Left colon (tissue), 2 donors: ENCODE measurements around the gene CRTC1. TPM values are rescaled to one million over a fixed set of nuclear protein-coding genes. Genes with fewer than 3 reads are reported as not detected.
A peak's percentile ranks its signal among the peaks of the same experiment; 100 is the strongest.

Experiments
- ATAC-seq: fragments of 200-7000 bp; cut with Tn5 transposase; one replicate; pipeline ENCODE4 v1.9.1; 2020; ENCODE audit warnings: mild to moderate bottlenecking, moderate library complexity
- DNase-seq, 2 donors: peaks; one replicate each; pipeline ENCODE4 v3.0.0-alpha.2; 2020
- intact Hi-C, 2 donors: fragments of 100-400 bp; cut with DNase I in 1 of 2; cut with micrococcal nuclease in 1 of 2; formaldehyde crosslinking; loops; one replicate each; pipeline versions ENCODE4 v1.11.2 to v1.14.0; 2022; cut with DNase I, micrococcal nuclease
- total RNA-seq, 2 donors: library from RNA; stranded (reverse); fragmentation: NEBNext Ultra II Directional; extraction: Animal tissue kit (Norgen Biotek cat#: 25700); gene quantifications; one replicate each; pipeline ENCODE4 v1.2.1, GENCODE V29; 2021
- donor health status: DM: no; HTN: no; CAD: no.
- donor health status: DM: yes; HTN: yes; CAD: no.

CRTC1 gene
- total RNA-seq, 2 donors from 2014 or later: 10.2 TPM

DNA sequence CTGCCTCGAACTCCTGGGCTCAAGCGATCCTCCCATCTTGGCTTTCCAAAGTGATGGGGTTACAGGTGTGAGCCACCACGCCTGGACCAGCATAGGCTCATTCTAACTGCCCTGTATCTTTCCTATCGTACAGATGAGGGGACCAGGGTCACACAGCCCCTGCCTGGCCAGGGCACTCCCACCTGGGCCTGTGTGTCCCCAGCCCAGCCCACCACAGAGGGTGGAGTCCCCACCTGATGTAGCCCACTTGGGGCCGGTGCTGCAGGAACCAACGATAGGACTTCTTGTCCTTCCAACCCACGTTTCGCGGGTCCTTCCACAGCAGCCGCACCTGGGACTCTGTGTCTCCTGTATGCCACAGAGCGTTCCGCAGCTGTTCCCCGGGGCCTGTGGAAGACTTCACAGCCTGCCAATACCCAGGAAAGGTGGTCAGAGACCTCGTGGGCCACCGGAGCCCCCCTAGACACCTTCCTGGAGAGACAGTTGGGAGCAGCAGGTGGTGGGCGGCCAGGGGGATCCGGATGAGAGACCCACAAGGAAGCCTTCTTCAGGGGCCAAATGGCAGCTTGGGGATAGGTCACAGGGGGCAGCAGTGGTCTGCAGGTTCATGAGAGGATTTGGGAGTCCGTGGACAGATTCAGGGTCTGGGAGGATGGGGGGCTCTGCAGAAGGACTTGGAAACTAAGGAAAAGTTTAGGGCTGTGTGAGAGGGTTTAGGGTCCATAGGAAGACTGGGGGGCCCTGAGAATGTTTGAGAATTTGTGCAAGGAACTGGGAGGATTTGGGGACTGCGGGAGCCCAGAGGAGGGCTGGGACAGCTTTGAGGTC is 100.7 kb downstream of the CRTC1 start:
- DNase-seq (no peak), ATAC-seq (no peak)
- intact Hi-C loops: no loop called here

GRCh38 chr19:18784786-18785120 is 101.3 kb downstream of the CRTC1 start:
- intact Hi-C loops: no loop called here
- DNase-seq (no peak), ATAC-seq (no peak)

- ATAC-seq: peak; percentile 93
- intact Hi-C loops: no loop called here
- peak; percentile 84 to 95 for DNase-seq
These were observed 102.0 kb downstream of the CRTC1 start for GRCh38 chr19:18785179-18786124.

DNA sequence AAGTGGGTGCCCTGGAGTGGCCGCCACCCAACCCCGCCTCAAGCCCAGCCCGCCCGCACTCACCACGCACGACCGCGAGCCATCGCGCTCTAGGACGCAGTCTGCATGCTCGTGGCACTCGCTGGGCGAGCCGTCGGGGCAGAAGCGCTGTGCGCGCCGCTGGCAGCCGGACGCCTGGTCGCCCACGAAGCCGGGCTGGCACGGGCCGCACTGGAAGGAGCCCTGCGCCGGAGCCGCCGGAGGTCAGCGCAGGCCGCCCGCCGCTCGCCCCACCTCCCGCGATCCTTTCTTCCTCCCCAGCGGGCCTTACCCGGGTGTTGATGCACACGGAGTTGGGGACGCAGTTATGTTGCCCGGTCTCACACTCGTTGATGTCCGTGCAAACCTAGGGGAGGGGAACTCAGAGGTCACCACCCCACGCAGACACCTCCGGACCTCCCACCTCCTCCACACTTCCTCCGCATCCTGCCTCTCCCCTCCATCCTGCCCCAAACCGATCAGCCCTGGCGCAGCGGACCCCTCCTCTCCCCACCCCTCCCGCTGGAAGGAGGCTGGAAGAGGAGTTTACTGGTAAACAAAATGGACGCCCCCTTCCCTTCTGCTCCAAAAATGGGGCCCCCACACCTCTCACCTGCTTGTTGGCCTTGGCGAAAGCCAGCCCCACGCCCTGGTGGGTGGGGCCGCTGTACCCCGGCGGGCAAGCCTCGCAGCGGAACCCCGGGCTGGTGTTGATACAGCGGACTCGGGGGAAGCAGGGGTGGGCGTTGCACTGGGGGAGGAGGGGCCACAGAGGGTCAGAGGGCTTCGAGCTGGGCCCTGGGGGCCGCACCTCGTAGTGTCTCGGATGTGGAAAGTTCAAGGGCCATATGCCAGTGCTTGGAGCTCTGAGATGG is 105.3 kb downstream of the CRTC1 start:
- ATAC-seq: no peak
- intact Hi-C loops: no loop called here
- no peak for DNase-seq

DNA sequence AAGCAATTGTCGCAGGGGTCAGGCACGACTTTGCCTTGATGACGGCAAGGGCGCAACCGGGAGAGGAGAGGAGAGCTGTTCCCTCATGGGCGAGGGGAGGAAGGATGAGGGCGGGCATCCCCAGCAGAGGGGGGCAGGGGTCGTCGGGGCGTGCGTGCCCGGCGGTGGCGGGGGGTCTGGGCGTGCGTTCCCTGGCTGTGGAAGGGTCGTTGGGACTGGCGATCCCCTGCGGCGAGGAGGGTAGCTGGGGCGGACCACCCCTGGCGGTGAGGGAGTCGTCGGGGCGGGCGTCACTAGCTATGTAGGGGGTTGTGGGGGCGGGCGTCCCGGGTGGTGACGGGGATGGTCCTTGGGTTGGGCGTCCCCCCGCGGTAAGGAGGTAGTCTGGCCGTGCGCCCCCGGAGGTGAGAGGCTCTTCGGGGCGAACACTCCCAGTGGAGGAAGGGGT is 106.0 kb downstream of the CRTC1 start:
- DNase-seq (no peak), ATAC-seq (no peak)
- intact Hi-C loops: no loop called here

GRCh38 chr19:18789883-18790565 is 106.5 kb downstream of the CRTC1 start:
- ATAC-seq: no peak
- no peak for DNase-seq
- intact Hi-C loops: no loop called here

DNA sequence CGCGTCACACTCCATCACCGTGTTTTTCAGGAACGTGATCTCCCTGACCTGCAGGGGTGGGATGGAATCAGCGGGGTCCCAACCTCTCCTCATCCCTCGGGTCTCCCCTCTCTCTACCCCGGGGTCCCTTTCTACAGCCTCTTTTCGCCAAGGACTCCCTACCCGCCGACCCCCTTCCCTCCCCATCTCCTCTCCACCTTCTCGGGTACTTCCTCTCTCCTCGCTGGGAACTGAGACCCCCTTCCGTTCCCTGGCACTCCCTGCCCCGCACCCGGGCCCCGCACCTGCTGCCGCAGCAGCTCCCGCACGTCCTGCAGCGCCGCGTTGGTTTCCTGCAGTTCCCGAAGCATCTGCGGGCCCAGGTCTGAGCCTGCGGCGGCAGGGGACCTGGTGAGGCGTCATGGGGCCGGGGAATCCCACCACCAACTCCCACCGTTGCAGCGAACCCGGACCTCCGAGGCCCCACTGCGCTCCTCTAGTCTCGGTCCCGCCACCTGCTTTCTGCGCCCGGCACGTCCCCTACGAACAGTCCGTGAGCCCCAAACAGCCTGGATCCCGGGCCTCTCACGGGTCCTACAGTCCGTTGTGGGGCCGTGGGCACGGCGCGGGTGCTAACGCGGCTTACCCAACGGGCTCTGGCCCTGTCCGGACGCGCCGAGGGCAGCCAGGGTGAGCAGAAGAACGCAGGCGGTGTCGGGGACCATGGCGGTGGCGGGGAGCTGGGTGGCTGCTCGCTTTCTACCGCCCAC is 107.3 kb downstream of the CRTC1 start, which contains the start of gene COMP:
Gene COMP, minus strand, starts transcription at position 740 of the 749 bp plus-strand sequence. Its CDS starts 36 bp downstream, at position 704.
- DNase-seq: no peak
- ATAC-seq: no peak
- intact Hi-C loops: no loop called here

DNA sequence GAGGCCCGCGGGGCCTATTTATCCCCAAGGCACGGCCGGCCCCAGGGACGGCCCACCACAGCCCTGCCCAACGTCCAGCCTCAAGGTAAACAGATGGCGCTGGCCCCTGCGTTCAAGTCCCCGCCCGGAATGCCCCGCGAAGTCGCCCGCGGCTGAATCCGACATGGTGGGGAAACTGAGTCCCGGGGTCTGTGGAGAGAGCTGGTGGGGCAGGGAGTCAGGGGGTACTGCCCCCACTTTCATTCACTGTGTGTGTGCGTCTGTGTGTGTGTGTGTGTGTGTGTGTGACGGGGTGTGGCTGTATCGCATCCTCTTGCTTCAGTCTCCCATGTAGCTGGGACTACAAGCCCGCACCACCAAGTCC is 107.8 kb downstream of the CRTC1 start:
- intact Hi-C loops: no loop called here
- DNase-seq: no peak
- no peak for ATAC-seq

DNA sequence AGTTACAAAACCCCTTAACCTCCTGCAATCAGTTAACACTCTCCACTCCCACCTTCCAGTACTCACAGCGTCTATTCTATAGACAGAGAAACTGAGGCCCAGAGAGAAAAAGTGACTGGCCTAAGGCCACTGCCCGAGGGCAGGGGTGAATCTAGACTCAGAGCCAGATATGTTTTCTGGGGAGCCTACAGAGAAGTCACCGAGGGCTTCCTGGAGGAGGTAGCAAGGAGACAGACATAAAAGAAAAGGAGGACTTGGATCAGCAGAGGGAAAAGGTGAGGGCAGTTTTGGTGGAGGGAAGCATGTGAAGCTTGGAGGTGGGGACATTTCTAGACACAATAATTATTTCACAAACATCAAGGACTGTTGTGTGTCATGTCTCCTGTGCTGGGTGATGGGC is 109.2 kb downstream of the CRTC1 start:
- no peak for ATAC-seq
- no peak for DNase-seq
- intact Hi-C loops: no loop called here

- intact Hi-C loops: no loop called here
- no peak for DNase-seq
- ATAC-seq: no peak
These were observed 109.9 kb downstream of the CRTC1 start for GRCh38 chr19:18793144-18794028.

GRCh38 chr19:18794029-18794313 is 110.5 kb downstream of the CRTC1 start:
- no peak for ATAC-seq
- intact Hi-C loops: no loop called here
- no peak for DNase-seq

GRCh38 chr19:18794692-18795091 is 111.2 kb downstream of the CRTC1 start:
- intact Hi-C loops: no loop called here
- ATAC-seq: no peak
- DNase-seq: no peak

DNA sequence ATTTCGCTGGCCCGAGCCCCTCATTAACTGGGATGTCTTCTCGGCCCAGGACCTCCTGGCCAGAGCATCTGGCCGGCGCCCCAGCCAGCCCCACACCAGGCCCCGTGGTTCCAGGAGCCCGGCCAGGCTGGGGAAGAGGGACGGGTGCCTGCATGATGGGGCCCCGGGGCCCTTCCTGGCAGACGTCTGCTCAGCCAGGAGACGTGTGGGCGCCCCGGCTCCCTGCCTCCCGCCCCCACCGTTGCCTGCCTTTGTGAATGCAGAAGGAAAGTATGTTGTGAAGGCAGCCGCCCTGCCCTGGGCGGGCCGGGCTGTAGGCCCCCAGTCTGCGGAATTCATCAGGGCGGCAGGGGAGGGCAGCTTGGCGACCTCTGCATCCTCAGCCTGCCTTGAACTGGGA is 112.1 kb downstream of the CRTC1 start:
- intact Hi-C loops: no loop called here
- no peak for DNase-seq
- ATAC-seq: no peak

- DNase-seq (no peak), ATAC-seq (no peak)
- intact Hi-C loops: no loop called here
These were observed 112.8 kb downstream of the CRTC1 start for GRCh38 chr19:18796239-18796638.

GRCh38 chr19:18798384-18799352 is 115.2 kb downstream of the CRTC1 start:
- DNase-seq (peak; percentile 43 to 52), ATAC-seq (peak; percentile 92)
- intact Hi-C loops: no loop called here

- intact Hi-C loops: no loop called here
- DNase-seq (no peak), ATAC-seq (no peak)
These were observed 116.0 kb downstream of the CRTC1 start for GRCh38 chr19:18799389-18799970.
